ENCODE results near the gene PLA2G6. TPM values are rescaled to one million over a fixed set of nuclear protein-coding genes. Genes with fewer than 3 reads are reported as not detected.
"Not testable (repeated sequence)": the region's sequence is repeated elsewhere in the genome, so short reads cannot be mapped to it uniquely, and the experiment has no call there.

PLA2G6 gene
- total and polyA plus RNA-seq, 2 donors: 21.1 to 21.2 TPM

- DNase-seq (ENCODE audit: extremely low spot score): no peak
- Histone ChIP-seq H3K4me3 (ENCODE audit: low read depth, low read length) (no peak overlapping the region), H3K36me3 (ENCODE audit: insufficient read depth) (no peaks in the 10 kb centered on the region), H3K27ac (ENCODE audit: low read depth) (no peak overlapping the region), H3K4me1 (ENCODE audit: insufficient read depth) (no peaks in the 10 kb centered on the region)
- WGBS: 90% methylated on average over 28 of the region's 28 CpGs
Observed at GRCh38 chr22:38132794-38133193, 48.8 kb downstream of the PLA2G6 start.

DNA sequence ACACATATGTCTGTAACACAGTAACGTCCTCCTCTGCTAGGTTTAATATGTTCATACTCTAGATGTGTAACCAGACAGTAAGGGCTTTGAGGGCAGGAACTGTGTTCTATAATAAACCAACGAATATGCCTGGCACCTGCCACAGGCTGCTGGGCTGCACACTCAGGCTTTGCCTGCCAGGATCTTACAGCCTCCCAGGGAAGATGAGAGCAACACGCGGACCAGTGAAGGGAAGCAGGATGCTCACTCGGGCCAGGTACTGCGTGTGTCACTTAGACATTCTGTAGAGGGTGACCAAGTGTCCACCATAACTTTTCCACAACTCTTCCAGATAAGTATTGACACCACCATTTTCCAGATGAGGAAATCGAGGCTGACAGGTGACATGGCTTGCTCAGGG is 49.5 kb downstream of the PLA2G6 start:
- H3K4me3 ChIP-seq (ENCODE audit: low read depth, low read length): no peak overlapping the region
- H3K27ac ChIP-seq (ENCODE audit: low read depth): no peak overlapping the region
- H3K36me3 ChIP-seq (ENCODE audit: insufficient read depth): no peaks in the 10 kb centered on the region
- no peak for DNase-seq (ENCODE audit: extremely low spot score)
- WGBS: 94% methylated on average over 7 of the region's 7 CpGs
- no peaks in the 10 kb centered on the region for H3K4me1 ChIP-seq (ENCODE audit: insufficient read depth)

DNA sequence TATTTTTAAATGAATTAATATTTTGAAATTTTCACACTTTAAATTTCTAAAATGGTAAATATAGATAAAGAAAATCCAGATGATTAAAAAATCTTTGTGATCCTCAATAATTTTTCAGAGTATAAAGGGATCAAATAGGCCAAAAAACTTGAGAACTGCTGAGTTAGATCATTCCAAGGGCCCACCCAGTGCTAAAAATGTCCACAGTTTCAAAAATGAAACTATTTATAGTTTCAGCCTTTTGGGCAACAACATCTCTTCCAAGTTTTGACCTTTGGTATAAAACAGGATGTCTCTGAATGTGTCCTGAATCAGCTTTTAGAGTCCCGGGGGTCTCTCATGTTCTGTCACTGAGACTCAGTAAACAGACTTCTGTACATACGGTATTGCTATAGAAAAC is 50.2 kb downstream of the PLA2G6 start:
- 51% methylated on average over 2 of the region's 2 CpGs for WGBS
- H3K27ac ChIP-seq (ENCODE audit: low read depth): no peak overlapping the region
- DNase-seq (ENCODE audit: extremely low spot score): no peak
- no peaks in the 10 kb centered on the region for H3K36me3 ChIP-seq (ENCODE audit: insufficient read depth)
- no peaks in the 10 kb centered on the region for H3K4me1 ChIP-seq (ENCODE audit: insufficient read depth)
- no peak overlapping the region for H3K4me3 ChIP-seq (ENCODE audit: low read depth, low read length)

DNA sequence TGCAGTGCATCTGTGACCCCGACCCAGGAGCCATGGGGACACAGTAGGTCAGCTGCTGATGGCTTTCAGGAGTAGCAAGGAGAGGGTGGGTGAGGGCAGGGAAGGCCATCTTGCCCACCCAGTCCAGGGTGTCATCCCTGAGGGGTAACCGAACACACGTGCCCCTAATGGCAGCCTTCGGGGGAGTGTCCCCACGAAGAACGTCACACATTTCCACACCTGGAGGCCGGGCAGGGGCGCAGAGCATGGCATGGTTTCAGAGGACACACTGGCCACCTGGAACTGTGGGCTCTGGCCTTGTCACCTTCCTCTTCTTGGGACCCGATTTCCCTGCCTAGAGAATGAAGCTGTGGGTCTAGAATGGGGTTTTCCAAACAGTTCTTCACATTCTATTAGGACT is 51.8 kb downstream of the PLA2G6 start:
- WGBS: 82% methylated on average over 9 of the region's 9 CpGs
- no peak for DNase-seq (ENCODE audit: extremely low spot score)
- no peaks in the 10 kb centered on the region for H3K36me3 ChIP-seq (ENCODE audit: insufficient read depth)

DNA sequence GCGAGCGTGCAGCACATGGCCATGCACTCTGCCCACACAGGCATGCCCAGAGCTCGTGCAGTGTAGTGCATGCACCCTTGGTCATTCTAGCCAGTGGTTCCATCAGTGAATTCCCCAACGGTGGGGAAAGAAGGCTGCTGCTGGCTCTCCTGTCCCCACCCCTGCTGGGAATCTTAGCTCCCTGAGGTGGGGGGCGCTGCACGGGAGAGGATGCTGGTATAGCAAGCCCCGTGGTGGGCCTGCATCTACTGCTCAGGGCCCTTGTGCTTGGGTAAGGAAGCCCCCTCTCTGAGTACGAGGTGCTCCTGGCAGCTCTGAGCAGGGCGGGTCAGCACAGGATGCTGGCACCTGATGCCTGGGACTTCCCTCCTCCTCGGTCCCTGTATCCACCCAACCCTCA is 52.6 kb downstream of the PLA2G6 start:
- WGBS: 85% methylated on average over 10 of the region's 10 CpGs
- no peak overlapping the region for H3K4me3 ChIP-seq (ENCODE audit: low read depth, low read length)
- no peaks in the 10 kb centered on the region for H3K36me3 ChIP-seq (ENCODE audit: insufficient read depth)
- no peaks in the 10 kb centered on the region for H3K4me1 ChIP-seq (ENCODE audit: insufficient read depth)
- no peak overlapping the region for H3K27ac ChIP-seq (ENCODE audit: low read depth)
- no peak for DNase-seq (ENCODE audit: extremely low spot score)

More for the DNA sequence above, 51.8 kb downstream of the PLA2G6 start:
- Histone ChIP-seq H3K27ac (ENCODE audit: low read depth) (no peak overlapping the region), H3K4me3 (ENCODE audit: low read depth, low read length) (no peak overlapping the region), H3K4me1 (ENCODE audit: insufficient read depth) (no peaks in the 10 kb centered on the region)

DNA sequence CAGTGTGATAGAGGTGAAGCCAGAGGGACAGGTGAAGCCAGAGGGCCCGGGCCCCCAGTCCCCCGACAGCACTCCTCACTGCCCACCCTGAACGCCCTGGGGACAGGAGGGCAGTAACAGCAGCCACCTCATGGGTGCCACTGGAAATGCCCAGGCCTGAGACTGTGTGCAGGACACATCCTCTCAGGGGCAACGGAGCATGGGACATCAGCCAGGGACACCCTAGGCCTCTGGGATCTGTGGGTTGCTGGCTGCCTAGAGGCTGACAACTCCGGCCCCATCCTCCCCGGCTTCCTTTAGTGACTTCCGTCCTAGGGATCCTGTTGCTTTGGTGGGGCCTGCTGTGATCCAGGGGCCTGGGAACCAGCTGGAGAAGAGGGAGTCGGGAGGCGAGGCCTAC is 53.8 kb downstream of the PLA2G6 start:
- H3K4me3 ChIP-seq (ENCODE audit: low read depth, low read length): no peak overlapping the region
- no peaks in the 10 kb centered on the region for H3K36me3 ChIP-seq (ENCODE audit: insufficient read depth)
- DNase-seq (ENCODE audit: extremely low spot score): no peak
- H3K27ac ChIP-seq (ENCODE audit: low read depth): no peak overlapping the region
- WGBS: 91% methylated on average over 9 of the region's 9 CpGs
- no peaks in the 10 kb centered on the region for H3K4me1 ChIP-seq (ENCODE audit: insufficient read depth)

- Histone ChIP-seq H3K4me3 (ENCODE audit: low read depth, low read length) (no peak overlapping the region), H3K36me3 (ENCODE audit: insufficient read depth) (no peaks in the 10 kb centered on the region), H3K27ac (ENCODE audit: low read depth) (no peak overlapping the region), H3K4me1 (ENCODE audit: insufficient read depth) (no peaks in the 10 kb centered on the region)
- no peak for DNase-seq (ENCODE audit: extremely low spot score)
- 81% methylated on average over 23 of the region's 23 CpGs for WGBS
Observed at GRCh38 chr22:38126928-38127668, 54.5 kb downstream of the PLA2G6 start.

DNA sequence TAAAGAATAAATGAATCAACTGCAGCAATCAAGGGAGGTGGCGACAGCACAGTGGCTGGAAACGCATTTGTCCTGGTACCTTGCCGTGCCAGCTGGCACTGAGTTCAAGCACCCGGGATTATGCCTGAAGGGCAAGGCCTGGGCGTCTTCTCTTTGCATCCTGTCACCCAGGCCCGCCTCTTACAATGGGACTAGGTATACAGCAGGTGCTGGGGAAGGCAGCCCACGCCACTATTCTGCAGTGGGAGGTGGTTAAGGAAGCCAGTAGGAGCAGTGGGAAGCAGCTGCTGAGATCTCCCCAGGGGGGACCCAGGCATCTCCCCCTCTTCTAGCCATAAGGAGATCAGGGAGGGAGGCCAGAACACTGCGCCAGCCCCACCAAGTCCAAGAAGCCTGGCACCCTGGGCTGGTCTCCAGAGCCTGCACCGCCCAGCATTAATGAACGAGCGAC is 55.9 kb downstream of the PLA2G6 start:
- no peak for DNase-seq (ENCODE audit: extremely low spot score)
- Histone ChIP-seq H3K4me1 (ENCODE audit: insufficient read depth) (no peaks in the 10 kb centered on the region), H3K36me3 (ENCODE audit: insufficient read depth) (no peaks in the 10 kb centered on the region), H3K27ac (ENCODE audit: low read depth) (no peak overlapping the region), H3K4me3 (ENCODE audit: low read depth, low read length) (no peak overlapping the region)
- 88% methylated on average over 11 of the region's 11 CpGs for WGBS

DNA sequence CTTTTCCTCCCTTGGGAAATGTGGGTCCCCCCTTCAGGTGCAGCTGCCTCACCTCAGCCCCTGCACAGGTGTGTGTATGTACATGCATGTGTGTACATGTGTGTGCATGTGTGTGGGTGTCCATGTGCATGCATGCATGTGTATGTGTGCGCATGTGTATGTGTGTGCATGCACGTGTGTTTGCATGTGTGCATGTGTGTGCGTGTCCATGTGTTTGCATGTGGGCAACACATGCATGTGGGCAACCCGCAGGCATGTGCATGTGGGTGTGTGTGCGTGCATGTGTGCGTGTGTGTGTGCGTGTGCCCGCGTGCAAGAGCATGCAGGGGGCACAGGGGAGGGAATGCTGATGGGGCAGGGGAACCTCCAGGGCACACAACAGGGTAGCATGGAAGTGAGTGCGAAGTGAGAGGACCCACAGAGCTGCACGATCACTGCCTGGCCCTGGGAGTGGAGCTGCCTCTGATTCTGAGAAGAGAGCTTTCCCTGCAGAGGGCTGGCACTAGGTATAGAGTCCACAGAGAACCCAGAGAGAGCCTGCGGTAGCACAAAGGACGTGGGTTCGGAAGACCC is 56.5 kb downstream of the PLA2G6 start:
- WGBS: 96% methylated on average over 14 of the region's 14 CpGs
- DNase-seq (ENCODE audit: extremely low spot score): no peak
- no peaks in the 10 kb centered on the region for H3K36me3 ChIP-seq (ENCODE audit: insufficient read depth)
- no peak overlapping the region for H3K27ac ChIP-seq (ENCODE audit: low read depth)
- no peaks in the 10 kb centered on the region for H3K4me1 ChIP-seq (ENCODE audit: insufficient read depth)
- no peak overlapping the region for H3K4me3 ChIP-seq (ENCODE audit: low read depth, low read length)

DNA sequence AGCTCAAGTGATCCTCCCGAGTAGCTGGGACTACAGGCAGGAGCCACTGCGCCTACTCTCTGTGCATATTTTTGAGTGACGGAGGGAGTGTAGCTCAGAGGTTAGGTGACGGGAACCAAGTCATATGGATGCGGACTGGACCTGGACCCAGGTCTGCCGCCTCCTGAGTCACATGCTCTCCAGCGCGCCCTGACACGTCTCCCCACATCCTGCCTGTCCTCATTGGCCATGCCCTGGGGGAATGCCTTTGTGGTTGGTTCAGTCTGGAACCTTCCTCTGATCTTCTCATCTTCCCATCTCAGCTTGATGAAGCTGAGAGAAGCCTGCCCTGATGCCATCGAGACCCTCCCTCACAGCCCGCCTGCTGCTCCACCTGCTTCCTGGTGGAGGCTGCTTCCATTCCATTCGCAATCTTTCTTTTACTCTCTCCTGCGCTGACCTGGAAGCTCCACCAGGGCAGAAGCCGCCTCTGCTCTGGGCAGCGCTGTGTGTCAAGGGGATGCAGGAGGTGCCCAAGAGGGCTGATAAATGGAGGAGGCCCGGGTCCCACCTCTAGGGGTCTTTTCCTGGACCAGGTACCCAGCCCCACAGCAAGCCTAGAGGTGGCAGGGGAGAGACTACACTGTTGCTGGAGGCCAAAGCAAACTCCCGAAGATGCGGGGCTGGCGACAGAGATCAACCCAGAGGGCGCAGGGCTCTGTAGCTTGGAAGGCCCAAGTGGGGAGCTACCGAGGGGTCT is 57.2 kb downstream of the PLA2G6 start:
- WGBS: 91% methylated on average over 21 of the region's 21 CpGs
- H3K36me3 ChIP-seq (ENCODE audit: insufficient read depth): no peaks in the 10 kb centered on the region
- H3K4me1 ChIP-seq (ENCODE audit: insufficient read depth): no peaks in the 10 kb centered on the region
- H3K4me3 ChIP-seq (ENCODE audit: low read depth, low read length): no peak overlapping the region
- no peak for DNase-seq (ENCODE audit: extremely low spot score)
- H3K27ac ChIP-seq (ENCODE audit: low read depth): no peak overlapping the region

DNA sequence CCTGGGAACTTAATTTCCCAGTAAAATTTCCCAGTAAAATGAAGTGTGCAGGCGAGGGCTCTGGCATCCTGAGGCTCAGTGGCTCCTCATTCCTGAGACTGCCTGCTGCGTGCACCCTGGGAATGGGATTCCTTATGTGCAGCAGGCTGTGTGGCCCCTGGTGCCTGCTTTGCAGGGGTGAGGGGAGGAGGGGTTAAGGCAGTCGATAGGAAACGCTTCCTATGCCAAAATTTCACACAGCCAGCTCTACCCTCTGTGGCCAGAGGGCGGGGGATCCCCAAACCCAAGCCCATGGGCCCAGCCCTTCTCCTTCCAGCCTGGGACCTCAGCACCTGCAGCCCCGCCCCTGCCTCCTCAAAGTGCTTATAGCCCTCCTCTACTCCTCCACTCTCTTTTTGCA is 59.0 kb downstream of the PLA2G6 start:
- Histone ChIP-seq H3K36me3 (ENCODE audit: insufficient read depth) (no peaks in the 10 kb centered on the region), H3K4me3 (ENCODE audit: low read depth, low read length) (no peak overlapping the region), H3K27ac (ENCODE audit: low read depth) (no peak overlapping the region), H3K4me1 (ENCODE audit: insufficient read depth) (no peaks in the 10 kb centered on the region)
- 84% methylated on average over 6 of the region's 6 CpGs for WGBS
- no peak for DNase-seq (ENCODE audit: extremely low spot score)

- H3K4me1 ChIP-seq (ENCODE audit: insufficient read depth): no peaks in the 10 kb centered on the region
- no peaks in the 10 kb centered on the region for H3K36me3 ChIP-seq (ENCODE audit: insufficient read depth)
- H3K27ac ChIP-seq (ENCODE audit: low read depth): no peak overlapping the region
- DNase-seq (ENCODE audit: extremely low spot score): no peak
- 90% methylated on average over 28 of the region's 28 CpGs for WGBS
- no peak overlapping the region for H3K4me3 ChIP-seq (ENCODE audit: low read depth, low read length)
Observed at GRCh38 chr22:38120359-38121110, 61.1 kb downstream of the PLA2G6 start.

DNA sequence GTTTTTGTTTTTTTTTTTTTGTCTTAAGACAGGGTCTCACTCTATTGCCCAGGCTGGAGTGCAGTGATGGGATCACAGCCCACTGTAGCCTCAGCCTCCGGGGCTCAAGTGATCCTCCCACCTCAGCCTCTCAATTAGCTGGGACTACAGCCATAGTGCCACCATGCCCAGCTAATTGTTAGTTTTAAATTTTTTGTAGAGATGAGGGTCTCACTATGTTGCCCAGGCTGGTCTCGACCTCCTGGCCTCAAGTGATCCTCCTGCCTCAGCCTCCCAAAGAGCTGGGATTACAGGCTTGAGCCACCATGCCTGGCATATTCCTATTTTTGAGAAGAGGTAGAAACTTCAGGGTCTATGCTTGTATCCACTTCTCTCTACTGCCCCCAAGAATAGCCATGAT is 62.9 kb downstream of the PLA2G6 start:
- H3K4me1 ChIP-seq (ENCODE audit: insufficient read depth); DNase-seq (ENCODE audit: extremely low spot score); H3K4me3 ChIP-seq (ENCODE audit: low read depth, low read length); H3K36me3 ChIP-seq (ENCODE audit: insufficient read depth); H3K27ac ChIP-seq (ENCODE audit: low read depth): not testable (repeated sequence)
- WGBS: 96% methylated on average over 2 of the region's 2 CpGs

Data from urinary bladder (tissue), 4 donors.